GM21447 (cell line): Measurements from ENCODE around the gene NMS.

Experiments
- ATAC-seq: cut with Tn5 transposase; IDR thresholded peaks from one replicate; pipeline ENCODE4 v1.9.1; 2021; ENCODE audit not compliant: unreplicated experiment

Gene NMS

GRCh38 chr2:100484390-100484789 is 14.1 kb downstream of the NMS start:
- ATAC-seq = no peak

GRCh38 chr2:100485396-100485795 is 15.1 kb downstream of the NMS start:
- ATAC-seq = no peak

- ATAC-seq = no peak
Measured at GRCh38 chr2:100494712-100495111, 24.4 kb downstream of the NMS start.

GRCh38 chr2:100502782-100503181 is 32.5 kb downstream of the NMS start:
- no peak for ATAC-seq

GRCh38 chr2:100504542-100504941 is 34.3 kb downstream of the NMS start:
- ATAC-seq = no peak

- ATAC-seq = no peak
Measured at GRCh38 chr2:100509066-100509465, 38.8 kb downstream of the NMS start.

- no peak for ATAC-seq
Measured at GRCh38 chr2:100513650-100514049, 43.4 kb downstream of the NMS start.

GRCh38 chr2:100517556-100517955 is 47.3 kb downstream of the NMS start:
- ATAC-seq = no peak

GRCh38 chr2:100518801-100519200 is 48.5 kb downstream of the NMS start:
- ATAC-seq = no peak

- no peak for ATAC-seq
Measured at GRCh38 chr2:100520224-100520623, 49.9 kb downstream of the NMS start.

- no peak for ATAC-seq
Measured at GRCh38 chr2:100522430-100522829, 52.1 kb downstream of the NMS start.

- no peak for ATAC-seq
Measured at GRCh38 chr2:100524331-100524730, 54.0 kb downstream of the NMS start.

- ATAC-seq = no peak
Measured at GRCh38 chr2:100526868-100527267, 56.6 kb downstream of the NMS start.

GRCh38 chr2:100527440-100528015 is 57.2 kb downstream of the NMS start:
- no peak for ATAC-seq

GRCh38 chr2:100529176-100529575 is 58.9 kb downstream of the NMS start:
- no peak for ATAC-seq

- ATAC-seq = no peak
Measured at GRCh38 chr2:100529900-100530299, 59.6 kb downstream of the NMS start.
